Renal cortical epithelial cell (primary cell): ENCODE measurements around the gene A4GALT. TPM values are rescaled to one million over a fixed set of nuclear protein-coding genes. Genes with fewer than 3 reads are reported as not detected.
"Not testable (repeated sequence)": the region's sequence is repeated elsewhere in the genome, so short reads cannot be mapped to it uniquely, and the experiment has no call there.

Experiments
- DNase-seq: peaks from one replicate; pipeline ENCODE4 v3.0.0-alpha.2; 2011; ENCODE audit warnings: low read depth
- total RNA-seq: library from RNA; depleted of rRNA; stranded (reverse); fragments of >200 nt; gene quantifications from 2 replicates; pipeline ENCODE4 v1.2.3, GENCODE V29; 2014

Gene A4GALT
- 23.8 and 64.8 TPM in 2 replicates for total RNA-seq

- no peak for DNase-seq
Observed at GRCh38 chr22:42720263-42721044, at the start of gene A4GALT. A4GALT (minus strand) TSS chr22:42720870; CDS start chr22:42693951, 26,919 bp downstream.

- no peak for DNase-seq
Observed at GRCh38 chr22:42770448-42770726, 49.7 kb upstream of the A4GALT start.

- DNase-seq, result peak; percentile 83
Observed at GRCh38 chr22:42769574-42770447, 49.1 kb upstream of the A4GALT start.

GRCh38 chr22:42769238-42769573, 48.5 kb upstream of the A4GALT start:
- DNase-seq, result no peak

- no peak for DNase-seq
Observed at GRCh38 chr22:42768385-42769035, 47.8 kb upstream of the A4GALT start.

- DNase-seq, result no peak
Observed at GRCh38 chr22:42766860-42767259, 46.2 kb upstream of the A4GALT start.

GRCh38 chr22:42764895-42765363, 44.3 kb upstream of the A4GALT start:
- DNase-seq, result no peak

GRCh38 chr22:42763965-42764480, 43.4 kb upstream of the A4GALT start:
- DNase-seq, result no peak

GRCh38 chr22:42760806-42761565, 40.3 kb upstream of the A4GALT start:
- no peak for DNase-seq

- DNase-seq, result no peak
Observed at GRCh38 chr22:42758931-42759629, 38.4 kb upstream of the A4GALT start.

- DNase-seq, result peak; percentile 54
Observed at GRCh38 chr22:42755553-42755952, 34.9 kb upstream of the A4GALT start.

GRCh38 chr22:42755121-42755520, 34.5 kb upstream of the A4GALT start:
- not testable (repeated sequence) for DNase-seq

GRCh38 chr22:42754658-42755057, 34.0 kb upstream of the A4GALT start:
- DNase-seq, result no peak

GRCh38 chr22:42752912-42753311, 32.2 kb upstream of the A4GALT start:
- DNase-seq, result no peak

GRCh38 chr22:42752230-42752746, 31.6 kb upstream of the A4GALT start:
- no peak for DNase-seq

- DNase-seq, result not testable (repeated sequence)
Observed at GRCh38 chr22:42750421-42750820, 29.8 kb upstream of the A4GALT start.

GRCh38 chr22:42747701-42748513, 27.2 kb upstream of the A4GALT start:
- no peak for DNase-seq

- no peak for DNase-seq
Observed at GRCh38 chr22:42745118-42745517, 24.4 kb upstream of the A4GALT start.

GRCh38 chr22:42743501-42743991, 22.9 kb upstream of the A4GALT start:
- no peak for DNase-seq

- no peak for DNase-seq
Observed at GRCh38 chr22:42742940-42743339, 22.3 kb upstream of the A4GALT start.
